GM19468 (cell line): ENCODE data around the gene CSF3.

Source experiments
- ATAC-seq: cut with Tn5 transposase; IDR thresholded peaks from one replicate; pipeline ENCODE4 v1.9.1; 2021; ENCODE audit warnings: mild to moderate bottlenecking, moderate library complexity, moderate number of reproducible peaks; ENCODE audit not compliant: unreplicated experiment; ENCODE audit errors: extremely low read depth

Gene CSF3

GRCh38 chr17:40022961-40023541, 7.8 kb downstream of the CSF3 start:
- ATAC-seq, result no peak

DNA sequence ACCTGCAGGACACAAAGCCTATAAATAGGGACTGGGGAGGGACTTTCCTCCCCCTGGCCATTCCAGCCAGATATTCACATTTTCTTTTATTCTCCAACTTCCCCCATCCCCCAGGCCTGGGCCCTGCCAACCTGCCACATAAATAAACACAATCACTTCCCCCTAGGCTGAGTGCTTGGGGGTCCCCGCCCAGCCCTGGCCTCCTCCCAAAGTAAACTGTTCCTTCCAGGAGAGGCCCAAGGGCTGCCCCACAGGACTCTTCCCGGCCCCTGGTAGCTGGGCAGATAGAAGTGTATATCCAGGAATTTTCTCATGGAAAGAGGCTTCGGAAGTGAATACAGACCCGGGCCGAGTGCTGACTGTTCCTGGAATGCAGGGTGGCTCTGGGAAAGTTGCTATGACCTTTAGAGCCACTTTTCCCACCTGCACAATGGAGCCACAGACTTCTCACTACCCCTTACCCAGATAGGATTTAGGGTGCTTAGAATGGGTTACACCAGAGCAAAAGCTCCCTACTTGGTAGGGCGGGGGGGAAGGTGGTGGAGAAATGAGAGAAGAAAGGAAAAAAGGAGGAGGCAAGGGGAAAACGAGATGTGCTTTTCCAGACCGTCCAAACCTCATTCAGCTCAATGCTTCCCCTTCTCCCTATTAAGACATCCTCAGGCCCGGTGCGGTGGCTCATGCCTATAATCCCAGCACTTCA, 8.5 kb downstream of the CSF3 start:
- no peak for ATAC-seq

- no peak for ATAC-seq
These were observed 9.7 kb downstream of the CSF3 start for GRCh38 chr17:40024901-40025300.

DNA sequence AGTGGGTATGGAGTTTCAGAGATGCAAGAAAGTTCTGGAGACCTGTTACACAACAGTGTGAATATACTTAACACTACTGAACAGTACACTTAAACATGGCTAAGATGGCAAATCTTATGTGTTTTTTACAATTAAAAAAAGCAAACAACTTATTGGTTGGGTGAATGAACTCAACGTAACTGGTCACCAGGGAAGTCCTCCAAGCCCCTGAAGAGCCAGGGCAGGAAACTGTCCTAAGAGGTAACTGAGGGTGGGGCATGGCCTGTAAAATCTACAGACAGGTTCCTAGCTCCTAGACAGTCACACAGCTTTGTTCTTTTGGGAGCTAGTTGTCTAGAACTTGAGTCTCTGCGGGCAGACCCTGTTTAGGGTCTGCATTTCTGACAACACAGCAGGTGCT, 10.3 kb downstream of the CSF3 start:
- no peak for ATAC-seq

DNA sequence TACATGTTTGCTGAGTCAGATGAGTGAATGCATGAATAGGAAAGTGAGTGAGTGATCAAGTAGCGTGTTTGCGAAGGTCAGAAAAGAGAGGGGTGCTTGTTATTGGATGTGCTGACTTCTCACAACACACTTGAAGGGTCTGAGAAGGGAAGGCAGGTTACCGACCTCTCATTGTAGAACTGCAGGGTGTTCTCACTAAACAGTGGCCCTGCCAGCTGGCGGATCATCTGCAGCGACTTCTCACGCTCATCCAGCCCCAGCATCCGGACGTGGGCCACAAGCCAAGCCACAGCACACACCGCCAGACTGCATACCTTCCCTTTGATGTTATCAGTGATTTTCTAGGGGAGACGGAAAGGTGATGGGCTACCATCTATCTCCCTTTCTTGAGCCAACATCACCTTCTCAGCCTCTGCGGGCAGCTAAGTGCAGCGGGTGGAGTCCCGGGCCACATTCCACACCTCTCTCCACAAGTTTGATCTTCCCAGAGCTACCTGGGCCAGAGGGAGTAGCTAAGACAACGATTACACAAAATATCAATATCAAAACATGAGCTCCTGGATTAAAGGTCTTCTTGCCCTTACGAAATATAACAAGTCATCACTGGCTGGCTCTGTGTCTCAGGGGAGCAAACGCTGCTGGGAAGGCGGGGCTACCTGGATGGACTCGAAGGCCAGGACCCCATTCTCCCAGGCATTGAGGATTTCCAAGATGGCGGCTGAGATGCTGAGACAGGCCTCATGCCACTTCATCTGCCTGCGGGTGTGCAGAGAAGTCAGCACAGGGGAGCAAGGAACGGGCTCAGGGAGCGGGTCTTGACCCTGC, 11.0 kb downstream of the CSF3 start:
- ATAC-seq, result no peak

DNA sequence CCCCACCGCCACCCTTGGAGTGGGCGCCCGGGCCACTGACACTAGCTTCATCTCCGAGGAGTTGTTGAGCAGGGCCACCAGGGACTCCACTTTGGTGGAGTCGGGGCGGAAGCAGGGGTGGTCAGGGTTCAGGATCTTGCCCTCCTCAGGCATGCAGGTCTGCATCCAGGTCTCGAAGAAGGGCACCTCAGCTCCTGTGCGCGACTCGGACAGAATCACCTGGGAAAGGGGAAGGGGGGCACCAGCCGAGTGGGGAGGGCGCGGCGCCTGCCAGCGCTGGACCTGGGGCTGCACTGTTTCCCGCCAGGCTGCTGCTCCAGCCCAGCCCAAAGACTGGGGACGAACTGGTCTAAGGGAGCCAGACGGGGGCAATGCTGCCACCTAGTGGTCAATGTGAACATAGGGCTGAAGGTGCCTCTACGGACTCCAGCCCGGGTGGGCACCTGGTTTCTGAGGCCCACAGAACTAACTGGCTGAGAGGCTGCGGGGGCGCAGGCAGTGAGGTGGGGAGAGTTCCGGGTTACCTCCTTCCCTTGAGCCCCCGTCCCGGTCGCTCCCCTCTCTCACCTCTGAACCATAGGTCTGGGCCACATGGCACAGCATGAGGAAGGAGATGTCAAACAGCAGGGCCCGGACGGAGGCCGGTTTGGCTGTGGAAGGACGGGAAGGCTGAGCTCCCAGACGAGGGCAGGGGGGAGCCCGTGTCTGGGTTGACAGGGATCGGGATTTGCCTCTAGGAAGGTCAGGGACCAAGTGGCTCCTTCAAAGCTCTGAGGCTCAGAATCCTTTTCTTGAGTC, 11.8 kb downstream of the CSF3 start:
- ATAC-seq, result no peak

DNA sequence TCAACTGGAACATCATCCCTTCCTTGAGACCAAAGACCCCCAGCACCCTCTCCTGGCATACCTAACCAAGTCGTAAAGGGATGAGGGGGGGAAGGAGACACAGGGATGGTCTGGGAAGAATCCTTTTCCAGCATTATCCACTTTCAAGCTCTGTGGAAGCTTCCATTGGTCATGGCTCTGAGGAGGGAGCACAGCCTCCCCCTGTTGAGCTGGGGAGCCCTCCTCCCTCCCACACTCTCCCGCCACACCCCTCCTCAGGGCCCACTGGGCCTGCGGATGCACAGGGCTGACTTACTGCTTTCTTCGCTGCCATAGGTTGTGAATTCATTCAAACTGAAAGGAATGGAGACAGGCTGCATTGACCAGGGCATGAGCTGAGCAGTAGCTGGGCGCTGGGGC, 12.4 kb downstream of the CSF3 start:
- ATAC-seq, result no peak

DNA sequence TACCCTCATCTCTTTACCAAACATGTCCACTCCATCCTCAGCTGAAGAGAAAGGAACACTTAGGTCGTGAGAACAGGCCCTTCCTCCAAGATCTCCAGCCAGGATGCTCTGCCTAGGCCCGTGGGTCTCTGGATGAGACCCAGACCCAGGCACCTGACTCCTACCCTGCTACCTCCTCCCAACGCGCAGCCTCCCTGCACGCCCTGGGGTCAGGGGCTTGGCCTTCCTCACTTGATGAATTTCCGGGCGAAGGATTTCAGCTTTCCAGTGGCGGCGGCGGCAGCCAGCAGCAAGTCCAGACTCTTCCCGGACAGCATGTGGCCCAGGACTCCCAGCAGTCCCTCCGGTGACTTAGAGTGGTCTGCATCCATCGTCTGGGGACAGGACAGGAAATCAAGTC, 13.4 kb downstream of the CSF3 start:
- ATAC-seq, result no peak

DNA sequence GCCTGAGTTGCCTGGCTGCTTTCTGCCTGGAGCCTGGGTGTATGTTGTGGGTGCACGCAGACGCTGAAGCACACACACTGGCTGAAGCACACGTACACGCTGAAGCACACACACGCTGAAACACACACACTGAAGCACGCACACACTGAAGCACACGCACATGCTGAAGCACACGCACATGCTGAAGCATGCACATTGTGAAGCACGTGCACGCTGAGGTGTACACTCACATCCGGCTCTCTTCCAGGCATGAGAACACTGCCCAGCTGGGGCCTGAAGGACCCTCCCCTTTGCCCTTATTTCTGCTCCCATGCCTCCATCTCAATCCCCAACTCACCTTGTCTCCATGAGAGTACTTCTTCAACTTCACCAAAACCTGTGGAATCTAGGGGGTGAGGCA, 16.5 kb downstream of the CSF3 start:
- no peak for ATAC-seq

DNA sequence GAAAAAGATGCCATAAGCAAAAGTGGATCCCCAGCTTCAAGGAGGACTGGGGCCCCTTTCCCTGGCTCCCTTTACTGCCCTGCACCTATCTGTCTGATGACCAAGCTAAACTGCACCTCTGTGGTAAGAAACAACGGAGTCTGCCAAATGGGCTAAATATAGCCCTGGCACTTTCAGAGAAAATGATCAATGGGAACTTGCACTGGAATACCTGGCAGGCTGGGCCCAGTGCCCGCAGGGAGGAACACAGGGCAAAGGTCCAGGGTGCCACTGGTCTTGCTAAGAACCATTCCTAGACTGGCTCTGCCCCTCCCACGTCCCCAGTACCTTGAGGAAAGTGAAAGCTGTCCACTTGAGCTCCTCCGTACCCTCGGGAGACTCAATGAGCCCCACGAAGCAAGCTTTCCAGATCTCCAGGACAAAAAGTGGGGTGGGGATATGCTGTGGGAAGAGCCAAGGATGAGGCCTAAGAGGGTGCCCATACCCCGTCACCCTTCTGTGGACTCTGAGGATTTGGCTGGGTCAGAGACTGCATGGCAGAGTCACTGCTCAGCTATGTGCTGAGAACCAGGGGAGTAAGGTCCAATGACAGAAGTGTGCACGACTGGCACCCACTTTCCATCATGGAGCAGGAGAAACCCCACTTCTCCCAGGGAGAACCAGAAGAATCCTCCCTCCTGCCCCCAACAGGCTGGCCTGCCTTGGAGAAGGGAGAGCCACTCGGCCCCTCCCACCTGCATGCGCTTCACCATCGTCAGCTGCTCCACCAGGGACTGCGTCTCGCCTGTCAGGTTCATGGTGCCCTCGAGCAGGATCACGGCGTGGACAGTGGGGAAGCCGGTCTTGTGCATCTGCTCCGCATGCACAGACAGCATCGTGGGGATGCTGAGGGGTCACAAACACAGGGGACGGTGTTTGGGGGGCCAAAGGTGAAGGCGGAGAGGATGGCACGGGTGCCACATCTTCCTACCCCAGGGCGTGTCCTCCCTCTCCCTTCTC, 17.4 kb downstream of the CSF3 start:
- no peak for ATAC-seq

DNA sequence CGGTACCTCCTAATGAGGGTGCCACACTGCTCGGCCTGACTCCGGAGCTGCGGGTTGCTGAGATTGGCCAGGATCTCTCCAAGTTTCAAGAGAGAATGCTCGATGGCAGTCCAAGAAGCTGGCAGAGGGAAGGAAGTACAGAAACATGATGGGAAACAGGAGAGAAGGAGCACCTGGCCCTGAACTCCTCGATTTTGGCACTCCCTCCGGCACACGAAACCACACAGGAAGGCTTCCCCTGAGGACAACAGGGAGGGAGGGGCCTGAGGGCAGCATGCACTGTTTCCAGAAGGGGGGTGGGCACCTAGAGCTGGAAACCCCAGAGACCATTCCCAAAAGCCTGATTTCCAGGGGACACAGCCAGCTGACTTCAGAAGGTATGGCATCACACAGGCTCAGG, 18.1 kb downstream of the CSF3 start:
- no peak for ATAC-seq

GRCh38 chr17:40034426-40035161, 19.4 kb downstream of the CSF3 start:
- no peak for ATAC-seq

DNA sequence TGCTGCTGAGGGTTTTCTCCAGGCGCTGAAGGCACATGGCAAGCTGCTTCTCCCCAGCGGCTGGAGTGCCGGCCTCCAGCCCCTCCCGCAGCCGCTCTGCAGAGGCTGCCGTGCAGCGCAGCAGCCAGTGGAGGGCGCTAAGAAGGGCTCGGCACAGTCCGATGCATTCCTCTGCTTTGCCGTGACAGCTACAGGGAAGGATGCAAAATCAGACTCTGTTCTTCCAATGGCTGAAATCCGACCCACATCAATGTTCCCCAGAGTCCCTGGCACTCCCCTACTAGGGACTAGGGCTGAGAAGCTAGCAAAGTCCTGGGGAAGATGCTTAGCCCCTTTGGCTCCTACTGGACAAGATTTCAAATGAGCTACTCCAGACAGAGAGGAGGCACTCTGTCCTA, 19.9 kb downstream of the CSF3 start:
- no peak for ATAC-seq

DNA sequence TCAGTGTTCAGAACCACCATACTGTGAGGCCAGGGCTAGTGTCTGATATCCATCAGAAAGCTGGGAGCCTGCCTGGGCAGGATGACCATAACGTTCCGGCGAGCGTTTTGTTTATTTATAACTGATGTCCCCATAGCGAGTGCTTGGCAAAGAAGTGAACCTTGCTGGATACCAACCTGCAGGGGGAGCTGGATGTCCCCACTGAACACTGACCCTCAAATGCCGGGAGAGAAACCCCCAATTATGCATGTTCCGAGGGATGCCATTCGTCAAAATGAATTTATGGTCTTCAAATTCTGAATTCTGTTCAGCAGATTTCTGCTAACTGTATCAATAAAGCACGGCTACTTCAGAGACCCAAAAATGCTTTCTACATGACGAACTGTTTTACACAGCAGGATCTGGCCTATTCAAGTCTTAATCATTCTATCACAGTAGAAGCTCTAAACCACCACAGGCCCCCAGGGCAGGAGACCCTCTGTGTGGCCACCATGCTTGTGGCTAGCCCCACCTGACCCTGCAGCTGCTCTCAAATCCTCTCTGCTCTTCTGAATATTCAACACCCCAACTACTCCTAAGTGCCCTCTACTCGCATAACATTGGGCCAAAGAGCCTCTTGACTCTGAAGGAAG, 23.8 kb downstream of the CSF3 start:
- ATAC-seq, result no peak

DNA sequence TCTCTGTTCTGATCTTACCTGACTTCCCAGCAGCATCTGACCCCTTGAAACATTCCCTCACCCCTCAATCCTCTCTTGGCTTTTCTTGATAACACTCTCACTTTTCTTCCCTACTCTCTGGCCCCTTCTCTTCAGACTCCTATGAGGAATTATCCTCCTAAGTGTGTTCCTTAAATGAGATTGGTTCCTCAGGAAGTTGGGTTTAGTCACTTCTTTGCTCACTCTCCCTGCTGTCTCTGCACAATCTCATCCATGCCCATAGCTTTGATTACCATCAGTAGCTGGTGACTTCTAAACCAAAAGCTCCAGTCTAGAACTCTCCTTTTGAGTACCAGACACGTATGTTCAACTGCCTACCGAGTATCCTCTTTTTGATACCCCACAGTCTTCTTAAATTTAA, 26.0 kb downstream of the CSF3 start:
- ATAC-seq, result no peak

DNA sequence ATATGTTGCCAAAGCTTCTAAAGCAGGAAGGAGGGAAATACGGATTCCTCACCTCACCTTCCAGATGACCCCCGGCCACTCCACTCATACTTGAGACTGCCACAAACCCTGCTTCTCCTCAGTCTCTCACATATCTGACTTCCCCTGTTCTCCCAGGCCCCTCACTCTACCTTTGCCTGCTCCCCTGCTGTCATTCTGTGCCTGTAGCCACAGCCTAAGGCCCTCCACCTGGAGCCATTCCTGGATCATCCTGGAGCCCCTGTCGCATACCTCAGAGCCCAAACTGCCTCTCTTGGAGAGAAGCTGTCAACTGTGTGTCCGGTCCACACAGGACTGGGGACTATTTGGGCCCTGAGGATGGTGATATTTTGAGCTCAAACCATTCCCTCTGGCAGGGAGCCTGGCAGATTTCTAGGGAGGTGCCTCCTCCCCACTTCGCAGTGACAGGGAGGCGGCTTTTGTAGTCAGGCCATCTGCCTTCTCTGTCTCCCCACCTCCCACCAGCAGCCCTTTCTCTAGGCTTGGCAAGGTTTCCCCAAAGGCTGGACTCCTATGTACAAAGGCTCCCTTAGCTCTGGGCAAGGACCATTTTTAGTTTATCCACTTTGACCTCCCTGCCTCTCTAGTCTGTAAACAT, 41.3 kb downstream of the CSF3 start:
- no peak for ATAC-seq

- ATAC-seq, result no peak
These were observed 43.0 kb downstream of the CSF3 start for GRCh38 chr17:40058186-40058784.

DNA sequence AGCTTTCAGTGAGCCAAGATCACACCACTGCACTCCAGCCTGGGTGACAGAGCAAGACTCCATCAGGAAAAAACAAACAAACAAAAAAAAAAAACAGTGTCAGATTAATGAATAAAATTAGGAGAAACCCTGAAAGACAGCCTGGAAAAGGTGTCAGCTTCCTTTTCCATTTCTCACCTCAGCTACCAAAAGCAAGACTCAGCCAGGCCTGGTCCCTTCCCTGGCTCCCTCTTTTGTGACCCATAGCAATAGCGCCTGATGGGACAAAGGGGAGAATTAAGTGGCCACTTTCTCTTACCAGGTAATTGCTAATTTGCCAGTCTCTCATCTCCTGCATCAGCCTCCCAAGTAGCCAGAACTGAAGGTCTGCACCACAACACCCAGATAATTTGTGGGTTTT, 43.6 kb downstream of the CSF3 start:
- no peak for ATAC-seq
